ENCODE measurements around the gene MANSC4.

Gene MANSC4

GRCh38 chr12:27779920-27780611 lies at the start of gene MANSC4, which contains the start of gene KLHL42:
Gene MANSC4, minus strand, starts transcription at chr12:27780236. Its CDS starts 8,960 bp downstream, at chr12:27771276.
Gene KLHL42, plus strand, starts transcription at chr12:27780233. Its CDS starts 98 bp downstream, at chr12:27780331.
- DNase-seq = peak; percentile 21

DNA sequence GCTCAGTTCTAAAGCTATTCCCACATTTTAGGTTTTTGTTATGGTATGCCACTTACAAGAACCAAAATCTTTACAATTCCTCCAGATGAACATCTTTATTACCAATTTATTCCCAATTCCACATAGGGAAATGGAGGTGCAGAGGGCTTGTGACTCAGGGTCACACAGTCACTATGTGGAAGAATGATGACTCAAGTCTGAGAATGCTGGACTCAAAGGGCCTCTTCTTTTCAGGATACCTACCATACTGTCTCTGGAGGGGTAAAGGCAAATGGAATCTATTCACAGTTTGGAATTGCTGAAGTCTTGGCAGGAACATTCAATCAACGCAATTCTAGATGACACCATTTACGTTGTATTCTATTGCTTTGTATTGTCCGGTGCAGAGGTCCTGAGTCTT lies 48.2 kb upstream of the MANSC4 start:
- no peak for DNase-seq

DNA sequence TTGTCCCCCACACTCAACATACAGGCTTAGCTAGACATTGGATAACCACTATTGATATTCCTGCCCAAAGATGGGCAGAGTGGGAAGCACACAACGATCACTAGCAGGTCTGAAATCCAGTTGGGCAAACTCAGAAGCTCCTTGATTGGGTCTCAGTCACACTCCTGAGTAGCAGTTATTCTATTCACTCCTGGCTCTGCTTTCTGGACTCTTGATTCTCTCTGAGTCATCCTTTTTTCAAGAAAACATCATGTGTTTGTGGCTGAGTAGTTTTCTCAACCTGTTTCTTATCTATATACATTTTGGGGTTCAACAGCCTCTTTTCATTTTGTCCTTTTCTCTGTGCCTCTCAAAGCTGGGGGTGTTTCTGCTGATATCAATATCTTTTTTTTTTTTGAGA lies 46.0 kb upstream of the MANSC4 start:
- no peak for DNase-seq

DNA sequence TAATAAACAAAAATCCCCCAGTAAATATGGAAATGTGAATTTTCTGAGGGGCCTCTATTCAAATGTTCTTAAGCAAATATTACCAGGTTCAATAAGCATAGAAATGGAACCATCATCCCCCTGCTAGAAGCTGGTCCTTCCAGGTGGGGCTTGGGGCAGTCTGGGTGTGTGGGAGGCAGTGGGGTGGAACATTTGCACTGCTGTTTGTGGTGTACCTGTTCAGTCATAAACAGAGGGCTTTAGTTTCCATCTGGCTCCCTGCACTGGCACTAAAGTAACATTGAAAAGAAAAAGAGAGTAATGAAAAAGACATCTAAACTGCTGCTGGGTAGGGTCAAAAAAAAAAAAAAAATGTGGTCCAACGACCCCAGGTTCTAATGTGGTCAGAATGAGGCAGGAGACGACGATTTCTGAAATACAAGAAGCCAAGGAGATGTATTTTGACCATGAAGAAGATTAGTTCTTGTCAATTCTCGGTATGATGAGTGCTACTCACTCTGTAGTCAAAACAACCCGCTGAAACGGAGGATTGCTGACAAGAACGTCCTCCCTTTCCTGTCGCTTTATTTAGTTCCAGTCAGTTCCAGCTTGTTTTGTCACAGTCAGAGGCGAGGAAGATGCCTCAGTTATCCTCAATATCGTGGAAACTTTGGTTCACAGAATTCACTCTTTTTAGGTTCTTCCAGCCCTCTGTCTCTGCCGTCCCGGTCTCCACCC lies 44.2 kb upstream of the MANSC4 start:
- DNase-seq = no peak

GRCh38 chr12:27823038-27823437 lies 43.0 kb upstream of the MANSC4 start:
- no peak for DNase-seq

- peak; percentile 22 for DNase-seq
These were observed 42.2 kb upstream of the MANSC4 start for GRCh38 chr12:27822076-27822712.

DNA sequence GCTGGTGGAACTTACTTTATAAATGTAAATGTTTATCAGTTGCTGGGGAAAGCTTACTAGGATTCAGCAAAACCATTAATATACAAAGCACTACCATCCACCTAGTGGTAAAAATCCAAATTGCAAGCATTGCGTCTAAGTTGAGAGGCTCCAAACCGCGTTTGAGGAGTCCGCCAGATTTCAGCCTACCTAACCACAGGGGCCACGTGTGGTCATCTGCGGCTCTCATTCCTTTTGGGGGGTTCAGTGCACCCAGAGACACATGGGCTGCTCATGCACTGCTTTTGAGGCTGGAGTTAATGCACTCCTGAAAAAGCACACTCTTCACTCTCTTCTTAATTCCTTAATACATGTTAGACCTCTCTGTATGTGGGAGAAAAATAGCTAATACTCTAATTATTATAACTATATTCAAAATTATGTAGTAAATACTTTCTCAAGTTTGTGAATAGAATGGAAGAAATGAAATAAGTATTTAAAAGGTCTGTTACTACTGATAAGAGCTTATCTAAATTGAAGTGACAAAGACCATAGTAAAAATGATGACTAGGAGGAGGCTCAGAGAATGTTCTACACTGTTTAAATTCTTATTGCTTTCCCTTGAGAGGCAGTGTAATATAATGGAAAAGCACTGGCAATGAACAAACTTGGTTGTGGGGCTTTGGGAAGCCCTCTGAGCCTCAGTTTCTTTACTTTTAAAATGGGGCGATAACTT lies 41.4 kb upstream of the MANSC4 start:
- no peak for DNase-seq

DNA sequence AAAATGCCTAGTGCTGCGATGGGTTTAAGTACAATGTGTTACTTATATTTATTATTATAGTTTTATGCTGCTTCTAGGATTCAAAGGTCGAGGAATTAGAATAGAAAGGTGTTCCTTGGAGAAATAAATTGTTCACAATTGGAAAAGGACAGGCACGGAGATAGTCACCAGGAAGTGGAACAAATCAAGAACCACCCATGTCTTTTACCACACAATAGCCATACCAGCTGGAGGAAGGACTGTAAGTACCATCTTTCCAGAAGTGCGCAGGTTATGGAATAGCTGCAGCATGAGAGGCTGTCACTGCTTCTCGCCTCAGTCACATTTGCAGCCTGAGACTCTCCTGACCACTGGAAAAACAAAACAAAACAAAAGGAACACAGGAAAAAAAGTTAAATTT lies 40.5 kb upstream of the MANSC4 start:
- no peak for DNase-seq

DNA sequence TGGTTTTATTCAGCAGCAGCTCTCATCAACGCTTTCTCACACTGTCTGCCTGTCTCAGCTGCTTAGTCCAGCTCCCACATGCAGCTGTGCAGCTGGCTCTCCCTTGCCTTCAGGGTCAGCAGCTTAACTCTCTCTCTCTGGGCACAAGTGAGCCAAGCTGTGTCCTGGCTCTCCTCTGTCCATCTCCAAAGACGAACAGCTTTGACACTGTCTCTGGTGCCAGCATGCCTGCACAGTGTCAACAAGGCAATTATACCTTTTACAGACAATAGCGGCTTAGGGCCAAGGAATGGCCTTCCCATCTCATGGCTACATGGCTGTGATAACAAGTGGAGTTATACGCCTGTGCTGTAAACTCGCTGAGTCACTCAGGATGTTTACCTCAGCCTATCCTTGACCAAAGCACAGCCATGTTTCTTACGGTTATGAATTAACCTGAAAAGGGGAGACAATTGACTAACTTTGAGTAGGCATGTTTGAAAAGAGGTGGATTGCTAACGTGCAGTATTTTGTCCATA lies 38.4 kb upstream of the MANSC4 start:
- DNase-seq = no peak

GRCh38 chr12:27817766-27818165 lies 37.7 kb upstream of the MANSC4 start:
- DNase-seq = no peak

GRCh38 chr12:27814851-27815591 lies 35.0 kb upstream of the MANSC4 start:
- no peak for DNase-seq

GRCh38 chr12:27814411-27814810 lies 34.4 kb upstream of the MANSC4 start:
- DNase-seq = no peak

GRCh38 chr12:27812502-27812901 lies 32.5 kb upstream of the MANSC4 start:
- no peak for DNase-seq

DNA sequence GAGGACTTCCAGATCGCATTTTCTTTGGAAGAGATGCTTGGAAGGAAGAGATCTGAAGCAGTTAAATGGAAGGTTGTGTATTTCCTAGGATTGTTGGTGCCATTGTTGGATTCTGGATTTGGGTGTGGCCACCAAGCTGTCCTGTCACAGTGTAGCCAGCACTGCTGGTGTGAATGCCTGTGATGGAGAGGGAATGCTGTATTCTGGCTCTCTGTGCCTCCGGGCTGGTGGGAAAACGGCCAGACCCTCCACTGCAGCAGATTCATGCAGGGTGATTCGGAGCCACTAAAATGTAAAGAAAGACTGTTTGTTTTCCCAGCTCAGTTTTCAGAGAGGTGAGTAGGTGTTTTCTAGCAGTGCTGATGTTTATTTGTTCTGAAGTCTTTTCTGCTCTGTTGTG lies 30.7 kb upstream of the MANSC4 start:
- DNase-seq = no peak

DNA sequence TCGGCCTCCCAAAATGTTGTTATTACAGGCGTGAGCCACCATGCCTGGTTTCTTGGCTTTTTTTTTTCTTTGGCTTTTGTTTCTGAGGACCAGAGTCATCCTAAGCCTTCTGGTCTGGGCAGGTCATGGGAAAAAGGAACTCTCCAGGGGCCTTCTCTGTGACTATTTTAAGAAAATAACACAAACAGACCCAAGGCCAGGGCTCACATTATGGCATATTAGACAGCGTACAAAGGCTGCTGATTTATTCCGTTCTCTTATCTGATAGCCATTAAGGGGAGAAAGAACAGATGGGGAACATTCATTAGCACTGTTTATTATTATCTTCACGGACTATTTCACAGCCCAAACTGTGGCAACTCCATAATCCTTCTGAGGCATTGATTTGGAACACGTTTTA lies 28.8 kb upstream of the MANSC4 start:
- DNase-seq = no peak

- DNase-seq = no peak
These were observed 27.1 kb upstream of the MANSC4 start for GRCh38 chr12:27807063-27807703.

- DNase-seq = no peak
These were observed 26.2 kb upstream of the MANSC4 start for GRCh38 chr12:27806259-27806658.

- no peak for DNase-seq
These were observed 25.2 kb upstream of the MANSC4 start for GRCh38 chr12:27805238-27805637.

DNA sequence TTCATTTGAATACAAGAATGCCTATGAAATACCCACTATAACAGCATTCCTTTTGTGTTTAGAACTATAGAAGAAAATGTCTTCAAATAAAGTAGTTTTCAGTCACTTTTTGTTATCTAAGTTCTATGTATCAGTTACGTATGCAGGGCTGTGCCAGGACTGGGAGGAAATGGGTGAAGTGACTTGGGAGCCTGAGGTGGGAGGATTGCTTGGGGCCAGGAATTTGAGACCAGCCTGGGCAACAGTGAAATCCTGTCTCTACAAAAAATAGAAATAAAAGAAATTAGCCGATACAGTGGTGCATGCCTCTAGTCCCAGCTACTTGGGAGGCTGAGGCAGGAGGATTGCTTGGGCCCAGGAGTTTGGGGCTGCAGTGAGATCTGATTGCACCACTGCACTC lies 22.9 kb upstream of the MANSC4 start:
- DNase-seq = no peak

DNA sequence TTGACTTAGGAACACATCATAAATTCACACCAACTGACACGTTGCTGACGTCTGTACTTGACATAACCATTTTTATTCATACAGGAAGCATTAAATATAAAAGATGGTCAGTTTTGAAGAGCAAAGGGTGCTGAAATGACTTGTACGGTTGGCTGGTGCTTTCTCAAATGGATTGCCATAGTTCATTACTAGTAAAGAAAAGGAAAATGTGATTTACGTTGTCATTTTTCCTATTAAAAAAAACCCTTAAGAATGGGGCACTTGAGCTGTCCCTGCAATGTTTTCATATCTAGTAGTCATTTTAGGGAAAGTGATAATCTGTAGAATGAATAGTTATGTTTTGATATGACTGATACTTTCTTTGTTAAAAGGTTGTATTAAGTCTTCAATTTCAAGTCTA lies 22.5 kb upstream of the MANSC4 start:
- no peak for DNase-seq

- no peak for DNase-seq
These were observed 21.6 kb upstream of the MANSC4 start for GRCh38 chr12:27801630-27802029.

DNA sequence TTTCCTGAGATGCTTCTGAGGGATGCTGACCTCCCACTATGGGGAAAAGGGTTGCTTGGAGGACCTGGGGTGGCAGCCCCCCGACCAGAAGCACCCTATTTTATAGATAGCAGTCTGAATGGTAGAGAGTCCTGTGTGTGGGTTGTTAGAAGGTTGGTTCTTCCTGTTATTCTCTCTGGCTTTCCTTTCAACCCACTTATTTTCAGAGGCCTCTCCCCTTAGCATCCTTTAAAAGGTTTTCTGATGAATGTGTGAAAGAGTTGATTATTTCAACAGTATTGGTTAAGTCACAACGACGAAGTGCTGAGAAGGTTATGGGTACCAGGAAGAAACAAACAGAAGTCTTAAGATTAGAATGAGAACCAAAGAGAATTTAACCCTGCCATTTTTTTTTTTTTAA lies 20.8 kb upstream of the MANSC4 start:
- no peak for DNase-seq
